Suprapubic skin (tissue), 4 donors: ENCODE results near the gene TNFRSF19.

Source experiments
- EP300 ChIP-seq: sonication (generic); formaldehyde crosslinking; IDR thresholded peaks from one replicate; pipeline ENCODE4 v1.6.1; 2017; ENCODE audit warnings: antibody characterized with exemption
- POLR2A ChIP-seq, 2 donors: fragments of 450-650 bp; IDR thresholded peaks; one replicate each; pipeline ENCODE4 v1.6.1; 2017; ENCODE audit warnings: antibody characterized with exemption in 2 of 2, mild to moderate bottlenecking in 2 of 2, moderate library complexity in 2 of 2
- POLR2AphosphoS5 ChIP-seq, 3 donors: sonication (generic); formaldehyde crosslinking; IDR thresholded peaks; one replicate each; pipeline ENCODE4 v1.6.1; 2017; ENCODE audit warnings: antibody characterized with exemption in 3 of 3
- TF ChIP-seq, protein P1 (sequence below), 2 donors: fragments of 200-600 bp in 1 of 2; fragments of 450-650 bp in 1 of 2; sonication (generic) in 1 of 2; IDR thresholded peaks; one replicate each; pipeline ENCODE4 v1.5.1; 2016 to 2019; ENCODE audit warnings: antibody characterized with exemption in 2 of 2, mild to moderate bottlenecking in 1 of 2, moderate library complexity in 1 of 2

DNA sequence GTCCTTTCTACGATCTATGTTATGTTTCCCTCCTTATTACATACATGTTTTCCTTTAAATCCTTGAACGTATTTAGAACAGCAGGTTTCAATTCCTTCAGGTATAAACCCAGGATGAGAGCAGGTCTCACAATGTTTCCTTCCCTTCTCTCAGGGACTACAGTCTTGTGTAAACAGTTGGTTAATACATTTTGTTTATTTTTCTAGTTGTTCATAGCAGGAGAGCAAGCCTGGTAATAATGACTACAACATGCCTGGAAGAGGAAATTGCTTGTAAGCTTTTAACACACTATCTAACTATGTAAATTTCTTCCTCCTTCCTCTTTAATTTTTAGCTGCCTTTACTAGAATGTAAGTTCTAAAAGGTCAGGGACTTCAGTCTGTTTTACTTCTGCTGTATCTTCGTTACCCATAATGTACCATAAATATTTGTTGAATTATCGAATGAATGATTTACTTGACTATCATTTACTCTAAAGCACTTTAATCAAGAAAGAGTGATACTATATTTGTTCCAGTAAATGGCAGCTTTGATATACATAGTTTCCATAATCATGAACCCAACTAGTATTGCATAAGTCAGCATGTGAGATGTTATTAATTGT lies 28.9 kb upstream of the TNFRSF19 start:
- TF ChIP-seq, protein P1, sequence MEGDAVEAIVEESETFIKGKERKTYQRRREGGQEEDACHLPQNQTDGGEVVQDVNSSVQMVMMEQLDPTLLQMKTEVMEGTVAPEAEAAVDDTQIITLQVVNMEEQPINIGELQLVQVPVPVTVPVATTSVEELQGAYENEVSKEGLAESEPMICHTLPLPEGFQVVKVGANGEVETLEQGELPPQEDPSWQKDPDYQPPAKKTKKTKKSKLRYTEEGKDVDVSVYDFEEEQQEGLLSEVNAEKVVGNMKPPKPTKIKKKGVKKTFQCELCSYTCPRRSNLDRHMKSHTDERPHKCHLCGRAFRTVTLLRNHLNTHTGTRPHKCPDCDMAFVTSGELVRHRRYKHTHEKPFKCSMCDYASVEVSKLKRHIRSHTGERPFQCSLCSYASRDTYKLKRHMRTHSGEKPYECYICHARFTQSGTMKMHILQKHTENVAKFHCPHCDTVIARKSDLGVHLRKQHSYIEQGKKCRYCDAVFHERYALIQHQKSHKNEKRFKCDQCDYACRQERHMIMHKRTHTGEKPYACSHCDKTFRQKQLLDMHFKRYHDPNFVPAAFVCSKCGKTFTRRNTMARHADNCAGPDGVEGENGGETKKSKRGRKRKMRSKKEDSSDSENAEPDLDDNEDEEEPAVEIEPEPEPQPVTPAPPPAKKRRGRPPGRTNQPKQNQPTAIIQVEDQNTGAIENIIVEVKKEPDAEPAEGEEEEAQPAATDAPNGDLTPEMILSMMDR (IDR thresholded peaks at IDR 0.05), result no peak
- TF ChIP-seq POLR2A (IDR thresholded peaks at IDR 0.05), result no peak
- TF ChIP-seq POLR2AphosphoS5 (IDR thresholded peaks at IDR 0.05), result no peak
- TF ChIP-seq EP300, result no peak
